GM12875 (cell line): ENCODE results near the gene POLR2B.
"Not testable (repeated sequence)": the region's sequence is repeated elsewhere in the genome, so short reads cannot be mapped to it uniquely, and the experiment has no call there.

Experiments
- H3K4me3 ChIP-seq: one replicate; pipeline ENCODE4 v1.5.1; 2011; ENCODE audit warnings: low read depth, low read length, control low read depth
- TF ChIP-seq, protein P1 (sequence below): IDR thresholded peaks from 2 replicates; pipeline ENCODE4 v1.5.1; 2011; ENCODE audit warnings: low read depth, mild to moderate bottlenecking, control low read depth, inconsistent platforms, low read length, moderate library complexity, borderline replicate concordance; ENCODE audit not compliant: insufficient read depth

POLR2B gene

GRCh38 chr4:57042711-57043169, 64.0 kb downstream of the POLR2B start:
- H3K4me3 ChIP-seq, result no peak overlapping the region
- TF ChIP-seq, protein P1, sequence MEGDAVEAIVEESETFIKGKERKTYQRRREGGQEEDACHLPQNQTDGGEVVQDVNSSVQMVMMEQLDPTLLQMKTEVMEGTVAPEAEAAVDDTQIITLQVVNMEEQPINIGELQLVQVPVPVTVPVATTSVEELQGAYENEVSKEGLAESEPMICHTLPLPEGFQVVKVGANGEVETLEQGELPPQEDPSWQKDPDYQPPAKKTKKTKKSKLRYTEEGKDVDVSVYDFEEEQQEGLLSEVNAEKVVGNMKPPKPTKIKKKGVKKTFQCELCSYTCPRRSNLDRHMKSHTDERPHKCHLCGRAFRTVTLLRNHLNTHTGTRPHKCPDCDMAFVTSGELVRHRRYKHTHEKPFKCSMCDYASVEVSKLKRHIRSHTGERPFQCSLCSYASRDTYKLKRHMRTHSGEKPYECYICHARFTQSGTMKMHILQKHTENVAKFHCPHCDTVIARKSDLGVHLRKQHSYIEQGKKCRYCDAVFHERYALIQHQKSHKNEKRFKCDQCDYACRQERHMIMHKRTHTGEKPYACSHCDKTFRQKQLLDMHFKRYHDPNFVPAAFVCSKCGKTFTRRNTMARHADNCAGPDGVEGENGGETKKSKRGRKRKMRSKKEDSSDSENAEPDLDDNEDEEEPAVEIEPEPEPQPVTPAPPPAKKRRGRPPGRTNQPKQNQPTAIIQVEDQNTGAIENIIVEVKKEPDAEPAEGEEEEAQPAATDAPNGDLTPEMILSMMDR, result no peak

DNA sequence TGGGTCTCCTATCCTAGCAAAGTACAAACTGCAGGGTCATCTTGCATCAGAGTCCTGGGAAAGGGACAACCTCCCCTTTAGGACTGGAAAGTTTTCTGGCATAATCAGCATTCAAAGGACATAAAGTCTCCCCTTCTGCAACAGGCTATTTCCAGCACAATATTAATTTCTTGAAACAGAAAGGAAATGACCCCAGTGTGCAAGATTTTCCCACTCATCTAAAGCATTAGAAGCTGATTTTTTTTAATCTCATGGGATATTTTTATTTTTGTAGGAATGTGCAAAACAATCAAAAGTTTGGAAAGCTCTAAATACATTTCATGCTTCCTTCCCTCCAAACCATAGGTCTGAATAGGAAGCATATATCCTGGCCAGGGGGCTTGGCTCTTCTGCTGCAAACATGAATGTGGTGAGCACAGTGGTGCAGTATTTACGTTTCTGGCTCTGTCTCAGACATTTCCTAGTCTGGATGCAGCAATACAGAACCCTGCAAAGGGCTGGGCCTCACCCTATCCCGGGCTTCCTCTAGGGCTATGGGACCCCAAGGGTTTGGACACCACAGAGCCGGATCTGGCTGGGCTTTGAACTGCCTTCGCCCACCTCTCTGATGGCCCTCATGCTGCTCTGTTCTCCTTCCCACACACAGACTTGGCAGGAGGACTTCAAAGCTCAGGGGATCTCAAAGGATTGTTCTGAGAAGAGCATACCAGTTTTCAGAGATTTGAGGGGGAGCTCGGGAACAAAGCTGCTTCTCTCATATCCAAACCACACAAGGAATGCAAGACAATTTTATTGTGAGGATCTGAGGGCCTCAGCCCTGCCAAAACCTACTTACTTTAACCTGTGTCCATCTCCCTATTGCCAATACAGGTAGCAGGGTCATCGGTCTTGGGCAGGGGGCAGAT, 64.9 kb downstream of the POLR2B start:
- TF ChIP-seq, protein P1, result no peak
- H3K4me3 ChIP-seq, result no peak overlapping the region

DNA sequence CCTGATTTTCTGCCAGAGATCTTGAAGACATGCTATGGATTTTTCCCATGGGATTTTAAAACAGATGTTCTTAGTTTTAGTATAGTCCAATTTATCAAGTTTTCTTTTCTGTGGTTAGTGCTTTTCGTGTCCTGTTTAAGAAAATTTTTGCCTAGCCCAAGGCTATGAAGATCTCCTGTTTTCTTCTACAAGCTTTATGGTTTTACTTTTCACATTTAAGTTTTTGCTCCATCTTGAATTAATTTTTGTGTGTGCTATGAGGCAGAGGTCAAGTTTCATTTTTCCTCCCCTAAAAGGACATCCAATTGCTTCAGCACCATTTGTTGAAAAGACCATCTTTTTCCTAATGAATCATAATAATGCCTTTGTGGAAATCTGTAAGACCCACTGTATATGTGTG, 65.6 kb downstream of the POLR2B start:
- H3K4me3 ChIP-seq, result no peak overlapping the region
- TF ChIP-seq, protein P1, result no peak

DNA sequence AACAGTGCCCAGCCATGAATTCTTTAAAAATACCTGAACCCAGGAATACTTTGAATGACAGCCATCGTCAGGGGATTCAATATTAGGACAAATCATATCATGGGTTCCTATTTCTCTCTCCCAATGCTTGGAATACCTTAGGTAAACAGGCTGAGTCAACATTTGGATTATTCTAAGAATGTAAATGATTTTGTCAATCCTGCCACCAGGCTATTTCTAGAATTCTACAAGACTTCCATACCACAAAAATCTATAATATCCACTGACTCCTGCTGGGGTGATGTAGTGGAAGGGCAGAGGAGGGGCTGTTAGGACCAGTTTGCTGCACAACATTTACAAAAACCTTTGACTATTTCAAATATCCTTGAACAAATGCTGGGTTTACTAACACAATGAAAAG, 66.3 kb downstream of the POLR2B start:
- H3K4me3 ChIP-seq, result no peak overlapping the region
- TF ChIP-seq, protein P1, result no peak

- not testable (repeated sequence) for H3K4me3 ChIP-seq
These were observed 68.3 kb downstream of the POLR2B start for GRCh38 chr4:57047046-57047445.

GRCh38 chr4:57048590-57049304, 70.1 kb downstream of the POLR2B start:
- TF ChIP-seq, protein P1, result no peak
- no peak overlapping the region for H3K4me3 ChIP-seq

- TF ChIP-seq, protein P1, result no peak
- H3K4me3 ChIP-seq, result no peak overlapping the region
These were observed 72.4 kb downstream of the POLR2B start for GRCh38 chr4:57051095-57051494.
